ENCODE results near the gene GUCA2B.

DNA sequence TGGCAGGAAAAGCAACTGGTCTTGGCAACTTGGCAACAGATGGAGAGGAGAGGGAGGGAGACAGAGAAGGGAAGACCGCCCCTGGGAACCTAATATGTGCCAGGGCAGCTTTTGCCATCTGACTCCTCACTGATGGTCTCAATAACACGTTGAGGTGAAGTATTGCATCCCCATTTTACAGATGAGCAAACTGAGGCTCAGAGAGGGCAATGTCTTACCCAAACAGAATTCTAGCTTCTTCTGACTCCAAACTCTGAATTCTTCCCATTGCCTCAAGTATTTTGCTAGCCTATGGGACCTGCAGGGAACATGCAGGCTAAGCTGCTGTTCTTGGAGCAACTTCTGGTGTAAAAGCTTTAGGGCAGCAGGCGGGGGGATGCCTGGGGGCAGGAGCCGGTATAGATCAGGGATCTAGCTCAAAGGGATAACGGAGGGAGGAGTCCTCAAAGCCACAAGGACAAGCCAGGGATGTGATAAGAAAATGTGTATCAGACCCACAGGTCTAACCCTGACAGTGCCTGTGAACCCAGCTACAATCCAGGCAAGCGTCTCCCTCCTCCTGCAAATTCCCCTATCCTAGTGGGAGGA, 18.6 kb downstream of the GUCA2B start:
- TF ChIP-seq POLR2A (IDR thresholded peaks at IDR 0.05): no peak
- TF ChIP-seq, protein P1, sequence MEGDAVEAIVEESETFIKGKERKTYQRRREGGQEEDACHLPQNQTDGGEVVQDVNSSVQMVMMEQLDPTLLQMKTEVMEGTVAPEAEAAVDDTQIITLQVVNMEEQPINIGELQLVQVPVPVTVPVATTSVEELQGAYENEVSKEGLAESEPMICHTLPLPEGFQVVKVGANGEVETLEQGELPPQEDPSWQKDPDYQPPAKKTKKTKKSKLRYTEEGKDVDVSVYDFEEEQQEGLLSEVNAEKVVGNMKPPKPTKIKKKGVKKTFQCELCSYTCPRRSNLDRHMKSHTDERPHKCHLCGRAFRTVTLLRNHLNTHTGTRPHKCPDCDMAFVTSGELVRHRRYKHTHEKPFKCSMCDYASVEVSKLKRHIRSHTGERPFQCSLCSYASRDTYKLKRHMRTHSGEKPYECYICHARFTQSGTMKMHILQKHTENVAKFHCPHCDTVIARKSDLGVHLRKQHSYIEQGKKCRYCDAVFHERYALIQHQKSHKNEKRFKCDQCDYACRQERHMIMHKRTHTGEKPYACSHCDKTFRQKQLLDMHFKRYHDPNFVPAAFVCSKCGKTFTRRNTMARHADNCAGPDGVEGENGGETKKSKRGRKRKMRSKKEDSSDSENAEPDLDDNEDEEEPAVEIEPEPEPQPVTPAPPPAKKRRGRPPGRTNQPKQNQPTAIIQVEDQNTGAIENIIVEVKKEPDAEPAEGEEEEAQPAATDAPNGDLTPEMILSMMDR (IDR thresholded peaks at IDR 0.05): no peak
- TF ChIP-seq POLR2AphosphoS5 (IDR thresholded peaks at IDR 0.05; ENCODE audit: insufficient read depth in 1 of 2, low read depth in 1 of 2): no peak

Data from vagina (tissue), 2 donors.